Esophagus muscularis mucosa (tissue), 4 donors: ENCODE data around the gene MATN1. TPM values are rescaled to one million over a fixed set of nuclear protein-coding genes. Genes with fewer than 3 reads are reported as not detected.

Source experiments
- DNase-seq: peaks from one replicate; pipeline ENCODE4 v3.0.0-alpha.2; 2017; ENCODE audit errors: extremely low spot score
- H3K27ac ChIP-seq, 4 donors: fragments of 200-600 bp; sonication (generic); replicated peaks in 1 of 4; 1 replicate in 3 of 4; 2 replicates in 1 of 4; pipeline ENCODE4 v1.5.1; 2016 to 2019; ENCODE audit warnings: mild to moderate bottlenecking in 1 of 4
- H3K27me3 ChIP-seq, 4 donors: fragments of 200-600 bp; sonication (generic); one replicate each; pipeline versions ENCODE4 v1.5.1 to v1.6.0; 2016 to 2019
- H3K36me3 ChIP-seq, 4 donors: fragments of 200-600 bp; sonication (generic); one replicate each; pipeline ENCODE4 v1.5.1; 2016 to 2019
- H3K4me1 ChIP-seq, 4 donors: fragments of 200-600 bp; sonication (generic); one replicate each; pipeline ENCODE4 v1.5.1; 2016 to 2019
- H3K4me3 ChIP-seq, 4 donors: fragments of 200-600 bp; sonication (generic); 1 replicate in 2 of 4; 2 replicates in 2 of 4; pipeline ENCODE4 v1.5.1; 2016 to 2019; ENCODE audit warnings: mild to moderate bottlenecking in 4 of 4, moderate library complexity in 1 of 4
- H3K9me3 ChIP-seq, 4 donors: fragments of 200-600 bp; sonication (generic); 1 replicate in 3 of 4; 2 replicates in 1 of 4; pipeline ENCODE4 v1.5.1; 2016 to 2019
- EP300 ChIP-seq: sonication (generic); formaldehyde crosslinking; IDR thresholded peaks from one replicate; pipeline ENCODE4 v1.6.1; 2017; ENCODE audit warnings: antibody characterized with exemption
- POLR2A ChIP-seq: fragments of 450-650 bp; IDR thresholded peaks from one replicate; pipeline ENCODE4 v1.6.1; 2017; ENCODE audit warnings: antibody characterized with exemption, moderate library complexity, mild to moderate bottlenecking, low read depth
- POLR2AphosphoS5 ChIP-seq, 2 donors: sonication (generic); formaldehyde crosslinking; IDR thresholded peaks; one replicate each; pipeline ENCODE4 v1.6.1; 2017; ENCODE audit warnings: antibody characterized with exemption in 2 of 2
- WGBS: methylation state at CpG from one replicate; pipeline ENCODE4 v1.1.5; 2018; 5-methylcytosine and 5-hydroxymethylcytosine counted together
- intact Hi-C: fragments of 100-400 bp; cut with DNase I; formaldehyde crosslinking; loops from one replicate; pipeline ENCODE4 v1.15.1; 2023
- total RNA-seq, 4 donors: library from RNA; depleted of rRNA; stranded (reverse); fragments of >200 nt; gene quantifications; one replicate each; pipeline versions ENCODE4 v1.1.0 to v1.2.1, GENCODE V29; 2016
- TF ChIP-seq, protein P1 (sequence below), 3 experiments: fragments of 200-600 bp in 2 of 3; fragments of 450-650 bp in 1 of 3; sonication (generic) in 2 of 3; IDR thresholded peaks; one replicate each; pipeline ENCODE4 v1.5.1; 2017 to 2019; ENCODE audit warnings: antibody characterized with exemption in 3 of 3, mild to moderate bottlenecking in 2 of 3, moderate library complexity in 1 of 3

MATN1 gene
- total RNA-seq, 4 donors from 2014 or later: not detected

DNA sequence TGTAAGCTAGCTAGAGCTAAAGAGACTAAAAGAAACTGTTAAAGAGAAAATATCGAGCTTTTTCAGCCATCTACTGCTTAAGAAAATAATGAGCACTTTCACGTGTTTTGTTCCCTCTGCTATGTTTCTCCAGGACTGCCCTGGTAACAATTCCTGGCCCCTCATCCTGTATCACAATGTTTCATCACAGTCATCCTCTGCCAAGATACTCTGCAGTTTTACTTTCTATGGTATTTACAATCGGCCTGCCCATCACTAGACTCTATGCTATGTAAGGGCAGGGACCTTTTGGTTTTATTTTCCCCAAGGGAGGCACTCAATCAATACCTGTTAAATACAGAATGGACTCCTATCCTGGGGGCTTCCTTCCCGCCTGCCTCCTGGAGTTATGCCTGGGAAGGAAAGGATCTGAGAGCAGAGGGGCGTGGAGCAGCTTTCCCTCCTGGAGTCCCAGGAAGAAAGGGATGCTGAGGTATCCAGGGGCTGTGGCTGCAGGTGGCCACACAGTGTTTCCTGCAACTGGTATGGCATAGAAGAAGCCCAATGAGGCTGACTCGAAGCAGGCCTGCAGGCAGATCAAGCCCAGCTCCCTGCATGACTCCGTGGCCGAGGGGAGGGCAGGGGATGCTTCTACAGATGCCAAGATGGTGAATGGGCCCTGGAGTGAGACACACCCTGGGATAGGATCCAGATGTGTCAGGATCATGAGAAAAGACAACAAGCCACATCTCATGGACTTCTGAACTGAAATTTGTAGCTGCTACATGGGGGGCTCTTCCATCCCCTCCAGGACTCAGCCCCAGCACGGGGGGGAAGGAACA, 52.9 kb downstream of the MATN1 start:
- no peak for TF ChIP-seq EP300
- peak in 1 of 2 donors; percentile 12 for TF ChIP-seq POLR2AphosphoS5 (IDR thresholded peaks at IDR 0.05)
- DNase-seq: no peak
- no peaks in the 10 kb centered on the region for H3K27me3 ChIP-seq
- intact Hi-C loops: no loop called here
- H3K4me1 ChIP-seq: peaks cover 0 to 33% (median 12%) of the 10 kb centered on the region in 4 donors
- peaks cover 0 to 11% (median 0%) of the 10 kb centered on the region in 4 donors for H3K9me3 ChIP-seq
- H3K4me3 ChIP-seq: no peak overlapping the region
- peak overlapping the region; percentile 17 to 55 (median 30) for H3K27ac ChIP-seq
- H3K36me3 ChIP-seq: no peaks in the 10 kb centered on the region
- 54% methylated on average over 9 of the region's 9 CpGs for WGBS

DNA sequence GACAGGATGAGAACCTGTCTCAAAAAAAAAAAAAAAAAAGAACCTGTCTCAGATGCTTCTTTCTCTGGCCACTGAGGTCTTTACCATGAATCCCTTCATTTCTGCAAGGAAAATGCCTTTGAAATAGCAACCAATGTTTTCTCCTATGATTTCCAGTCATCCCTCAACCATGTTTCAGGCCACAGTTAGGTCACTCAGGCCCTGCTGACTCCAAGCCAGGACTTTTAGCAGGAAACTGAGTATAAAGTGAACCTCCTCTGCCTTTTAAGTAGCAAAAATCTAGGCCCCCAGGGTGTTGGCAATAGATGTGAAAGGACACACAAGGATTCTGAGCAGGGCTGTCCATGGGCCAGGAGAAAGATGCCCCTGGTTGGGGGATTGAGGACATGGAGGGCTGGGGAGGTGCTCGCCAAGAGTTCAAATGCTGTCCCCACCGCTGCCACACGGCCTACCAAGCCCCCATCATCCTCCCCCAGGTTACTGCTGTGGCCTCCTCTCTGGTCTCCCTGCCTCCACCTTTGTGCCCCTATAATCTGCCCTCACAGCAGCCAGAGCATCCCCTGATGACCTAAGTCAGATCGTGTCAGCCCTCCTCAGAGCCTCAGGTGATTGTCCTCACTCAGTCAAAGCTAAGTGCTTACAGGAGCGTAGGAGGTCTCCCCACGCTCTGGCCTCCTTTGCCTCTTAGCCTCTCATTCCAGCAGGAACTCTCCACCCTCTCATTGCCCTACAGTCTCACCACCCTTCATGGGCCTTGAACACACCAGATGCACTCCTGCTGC, 54.6 kb downstream of the MATN1 start:
- Histone ChIP-seq H3K27me3 (no peaks in the 10 kb centered on the region), H3K9me3 (peaks cover 0 to 8% (median 0%) of the 10 kb centered on the region in 4 donors), H3K36me3 (no peaks in the 10 kb centered on the region), H3K4me1 (peaks cover 0 to 33% (median 12%) of the 10 kb centered on the region in 4 donors), H3K27ac (peak overlapping the region in 1 of 4 donors; percentile 21), H3K4me3 (no peak overlapping the region)
- intact Hi-C loops: no loop called here
- no peak for TF ChIP-seq EP300
- no peak for DNase-seq
- 100% methylated on average over 6 of the region's 6 CpGs for WGBS

DNA sequence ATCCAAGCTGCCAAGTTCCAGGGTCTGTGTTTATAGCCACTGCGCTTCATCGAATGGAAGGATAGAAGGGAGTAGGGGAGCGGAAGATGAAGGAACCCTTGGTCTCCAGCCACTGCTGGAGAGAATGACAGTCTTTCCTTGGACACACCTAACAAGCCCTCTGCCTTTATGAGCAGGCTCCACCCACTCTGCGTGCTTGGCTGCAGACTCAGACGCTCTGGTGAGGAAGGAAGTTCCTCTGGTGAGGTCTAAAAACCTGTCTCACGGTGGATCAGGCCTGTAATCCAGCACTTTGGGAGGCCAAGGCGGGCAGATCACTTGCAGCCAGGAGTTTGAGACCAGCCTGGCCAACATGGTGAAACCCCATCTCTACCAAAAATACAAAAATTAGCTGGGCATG, 55.4 kb downstream of the MATN1 start:
- H3K27ac ChIP-seq: no peak overlapping the region
- intact Hi-C loops: no loop called here
- H3K36me3 ChIP-seq: no peaks in the 10 kb centered on the region
- WGBS: 48% methylated on average over 7 of the region's 7 CpGs
- TF ChIP-seq POLR2AphosphoS5 (IDR thresholded peaks at IDR 0.05) (no peak), POLR2A (no peak), EP300 (no peak)
- TF ChIP-seq, protein P1, sequence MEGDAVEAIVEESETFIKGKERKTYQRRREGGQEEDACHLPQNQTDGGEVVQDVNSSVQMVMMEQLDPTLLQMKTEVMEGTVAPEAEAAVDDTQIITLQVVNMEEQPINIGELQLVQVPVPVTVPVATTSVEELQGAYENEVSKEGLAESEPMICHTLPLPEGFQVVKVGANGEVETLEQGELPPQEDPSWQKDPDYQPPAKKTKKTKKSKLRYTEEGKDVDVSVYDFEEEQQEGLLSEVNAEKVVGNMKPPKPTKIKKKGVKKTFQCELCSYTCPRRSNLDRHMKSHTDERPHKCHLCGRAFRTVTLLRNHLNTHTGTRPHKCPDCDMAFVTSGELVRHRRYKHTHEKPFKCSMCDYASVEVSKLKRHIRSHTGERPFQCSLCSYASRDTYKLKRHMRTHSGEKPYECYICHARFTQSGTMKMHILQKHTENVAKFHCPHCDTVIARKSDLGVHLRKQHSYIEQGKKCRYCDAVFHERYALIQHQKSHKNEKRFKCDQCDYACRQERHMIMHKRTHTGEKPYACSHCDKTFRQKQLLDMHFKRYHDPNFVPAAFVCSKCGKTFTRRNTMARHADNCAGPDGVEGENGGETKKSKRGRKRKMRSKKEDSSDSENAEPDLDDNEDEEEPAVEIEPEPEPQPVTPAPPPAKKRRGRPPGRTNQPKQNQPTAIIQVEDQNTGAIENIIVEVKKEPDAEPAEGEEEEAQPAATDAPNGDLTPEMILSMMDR (IDR thresholded peaks at IDR 0.05): no peak
- H3K27me3 ChIP-seq: no peaks in the 10 kb centered on the region
- H3K4me3 ChIP-seq: no peak overlapping the region
- peaks cover 0 to 33% (median 12%) of the 10 kb centered on the region in 4 donors for H3K4me1 ChIP-seq
- no peak for DNase-seq
- peaks cover 0 to under 1% (median 0%) of the 10 kb centered on the region in 4 donors for H3K9me3 ChIP-seq

DNA sequence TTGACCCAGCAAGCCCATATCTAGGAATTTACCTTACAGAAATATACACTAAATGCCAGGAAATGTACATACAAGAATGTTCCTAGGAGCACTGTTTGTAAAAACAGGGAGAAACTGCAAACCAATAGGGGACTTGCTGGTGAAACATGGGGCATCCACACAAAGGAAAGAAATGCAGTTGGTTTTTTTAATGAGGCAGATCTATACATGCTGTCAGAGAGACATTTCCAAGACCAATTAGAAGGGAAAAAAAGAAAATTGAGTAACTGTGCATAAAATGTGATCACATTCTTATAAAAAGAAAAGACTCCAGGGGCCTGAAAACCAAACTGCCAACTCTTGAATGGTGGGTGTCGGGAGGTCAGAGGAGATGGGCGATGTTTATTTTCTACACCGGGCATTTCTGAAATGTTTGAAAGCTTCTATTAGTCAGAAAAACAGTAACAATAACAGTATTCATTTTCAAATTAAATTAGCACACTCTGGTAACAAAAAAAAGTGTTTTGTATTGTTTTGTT, 56.6 kb downstream of the MATN1 start:
- TF ChIP-seq POLR2AphosphoS5 (IDR thresholded peaks at IDR 0.05): no peak
- TF ChIP-seq POLR2A: no peak
- TF ChIP-seq, protein P1 (IDR thresholded peaks at IDR 0.05): no peak
- no peak for TF ChIP-seq EP300
- intact Hi-C loops: no loop called here
- WGBS: 78% methylated on average over 3 of the region's 3 CpGs
- H3K4me3 ChIP-seq: no peak overlapping the region
- H3K9me3 ChIP-seq: no peaks in the 10 kb centered on the region
- DNase-seq: no peak
- peaks cover 0 to 33% (median 12%) of the 10 kb centered on the region in 4 donors for H3K4me1 ChIP-seq
- H3K36me3 ChIP-seq: no peaks in the 10 kb centered on the region
- no peaks in the 10 kb centered on the region for H3K27me3 ChIP-seq
- no peak overlapping the region for H3K27ac ChIP-seq

DNA sequence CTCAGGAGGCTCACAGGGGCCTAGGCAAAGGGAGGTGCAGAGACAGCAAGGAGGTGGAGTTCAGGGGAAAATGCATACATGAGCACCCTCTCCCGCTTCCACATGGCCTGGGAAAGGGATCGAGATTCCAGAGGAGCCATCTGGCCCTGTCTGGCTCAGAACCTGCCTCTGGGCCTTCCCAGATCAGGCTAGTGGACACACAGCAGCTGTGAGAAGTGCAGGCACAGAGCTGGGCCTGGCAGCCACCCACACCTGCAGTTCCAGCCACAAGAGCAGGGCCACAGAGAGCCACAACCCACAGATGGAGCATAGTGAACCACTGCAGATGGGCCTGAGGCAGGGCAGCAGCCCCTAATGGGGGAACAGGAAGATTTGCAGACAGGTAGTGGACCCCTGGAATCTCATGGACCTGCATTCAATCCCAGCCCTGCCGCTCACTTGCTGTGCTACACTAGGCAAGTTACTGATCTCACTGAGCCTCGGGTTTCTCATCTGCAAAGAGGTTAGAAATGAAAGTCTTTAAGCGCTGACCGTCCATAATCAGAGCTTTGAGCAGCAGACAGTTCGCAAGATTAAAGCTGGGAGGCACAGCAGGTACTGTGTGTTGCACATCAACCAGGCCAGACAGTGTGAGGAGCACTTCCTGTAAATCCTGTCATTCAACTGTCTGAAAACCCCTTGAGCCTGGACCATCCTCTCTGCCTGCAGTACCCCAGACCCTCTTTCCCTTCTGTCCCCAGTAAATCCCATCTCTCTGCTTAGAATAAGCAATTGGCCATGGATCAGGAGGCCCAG, 58.0 kb downstream of the MATN1 start:
- Histone ChIP-seq H3K9me3 (no peaks in the 10 kb centered on the region), H3K36me3 (no peaks in the 10 kb centered on the region), H3K4me1 (peaks cover 0 to 28% (median 8%) of the 10 kb centered on the region in 4 donors), H3K27me3 (no peaks in the 10 kb centered on the region), H3K4me3 (no peak overlapping the region), H3K27ac (no peak overlapping the region)
- DNase-seq: no peak
- intact Hi-C loops: no loop called here
- WGBS: 90% methylated on average over 5 of the region's 7 CpGs
- TF ChIP-seq POLR2AphosphoS5 (IDR thresholded peaks at IDR 0.05) (no peak), POLR2A (no peak), EP300 (no peak)
- TF ChIP-seq, protein P1 (IDR thresholded peaks at IDR 0.05): no peak
